HEK293T (cell line): ENCODE measurements around the gene PHLDA1.
"Not testable (repeated sequence)": the region's sequence is repeated elsewhere in the genome, so short reads cannot be mapped to it uniquely, and the experiment has no call there.

Source experiments
- ELF4 ChIP-seq: fragments of 450-650 bp; IDR thresholded peaks from 2 replicates; pipeline ENCODE4 v1.6.1; 2017; ENCODE audit warnings: antibody characterized with exemption
- FOXK2 ChIP-seq: fragments of 450-650 bp; IDR thresholded peaks from 2 replicates; pipeline ENCODE4 v1.6.1; 2016; ENCODE audit warnings: mild to moderate bottlenecking
- FOXM1 ChIP-seq: fragments of 450-650 bp; IDR thresholded peaks from 2 replicates; pipeline ENCODE4 v1.6.1; 2017; ENCODE audit warnings: mild to moderate bottlenecking, borderline replicate concordance
- HDGF ChIP-seq: fragments of 450-650 bp; IDR thresholded peaks from 2 replicates; pipeline ENCODE4 v1.6.1; 2017; ENCODE audit warnings: antibody characterized with exemption, borderline replicate concordance
- NFRKB ChIP-seq: fragments of 450-650 bp; IDR thresholded peaks from 2 replicates; pipeline ENCODE4 v1.6.1; 2016; ENCODE audit warnings: mild to moderate bottlenecking, moderate library complexity
- PKNOX1 ChIP-seq: fragments of 450-650 bp; IDR thresholded peaks from 2 replicates; pipeline ENCODE4 v1.6.1; 2016
- SP1 ChIP-seq: fragments of 450-650 bp; IDR thresholded peaks from 2 replicates; pipeline ENCODE4 v1.6.1; 2017
- TARDBP ChIP-seq: fragments of 450-650 bp; IDR thresholded peaks from 2 replicates; pipeline ENCODE4 v1.6.1; 2016
- ZNF384 ChIP-seq: fragments of 450-650 bp; IDR thresholded peaks from 2 replicates; pipeline ENCODE4 v1.6.1; 2016

- not testable (repeated sequence) for TF ChIP-seq FOXK2, HDGF, FOXM1, TARDBP, ZNF384, NFRKB, SP1, PKNOX1, ELF4
Measured at GRCh38 chr12:75987709-75988108, 43.9 kb downstream of the PHLDA1 start.
